Activated naive CD4-positive, alpha-beta T cell treated with anti-CD3 and anti-CD28 coated beads, Interleukin-2, amount 50 U/mL, for 24 hours (primary cell): ENCODE data around the gene ABL2.

Experiments used
- H3K27ac Mint-ChIP-seq: one replicate; pipeline ENCODE4 v1.8.0; 2021; ENCODE audit warnings: mild to moderate bottlenecking, mixed read lengths
- H3K27me3 Mint-ChIP-seq: one replicate; pipeline ENCODE4 v1.8.0; 2021; ENCODE audit warnings: mixed read lengths
- H3K36me3 Mint-ChIP-seq: one replicate; pipeline ENCODE4 v1.8.0; 2021; ENCODE audit warnings: mixed read lengths
- H3K4me1 Mint-ChIP-seq: one replicate; pipeline ENCODE4 v1.8.0; 2021; ENCODE audit warnings: mixed read lengths
- H3K4me3 Mint-ChIP-seq: one replicate; pipeline ENCODE4 v1.8.0; 2021; ENCODE audit warnings: mild to moderate bottlenecking, mixed read lengths
- H3K9me3 Mint-ChIP-seq: one replicate; pipeline ENCODE4 v1.8.0; 2021; ENCODE audit warnings: mixed read lengths

The ABL2 gene

GRCh38 chr1:179082333-179082998 lies 147.0 kb downstream of the ABL2 start:
- H3K36me3 Mint-ChIP-seq: peaks cover 2% of the 10 kb centered on the region
- no peaks in the 10 kb centered on the region for H3K9me3 Mint-ChIP-seq
- H3K27ac Mint-ChIP-seq: peak overlapping the region; percentile 97
- H3K4me3 Mint-ChIP-seq: peak overlapping the region; percentile 97
- peaks cover 28% of the 10 kb centered on the region for H3K4me1 Mint-ChIP-seq
- no peaks in the 10 kb centered on the region for H3K27me3 Mint-ChIP-seq

GRCh38 chr1:179081687-179082332 lies 147.7 kb downstream of the ABL2 start, which contains the start of gene TOR3A:
Gene TOR3A, plus strand, starts transcription at chr1:179082070. Its CDS starts 59 bp downstream, at chr1:179082129.
- H3K36me3 Mint-ChIP-seq: peaks cover 2% of the 10 kb centered on the region
- no peaks in the 10 kb centered on the region for H3K27me3 Mint-ChIP-seq
- peak within 1 kb of the TSS; percentile 97 for H3K4me3 Mint-ChIP-seq
- peak within 1 kb of the TSS; percentile 97 for H3K27ac Mint-ChIP-seq
- no peaks in the 10 kb centered on the region for H3K9me3 Mint-ChIP-seq
- H3K4me1 Mint-ChIP-seq: peaks cover 28% of the 10 kb centered on the region

GRCh38 chr1:179080866-179081686 lies 148.4 kb downstream of the ABL2 start:
- Mint-ChIP-seq H3K9me3 (no peaks in the 10 kb centered on the region), H3K4me3 (peak overlapping the region; percentile 97), H3K27ac (peak overlapping the region; percentile 48), H3K36me3 (no peaks in the 10 kb centered on the region), H3K4me1 (peaks cover 28% of the 10 kb centered on the region), H3K27me3 (no peaks in the 10 kb centered on the region)

GRCh38 chr1:179079113-179079761 lies 150.2 kb downstream of the ABL2 start:
- peak overlapping the region; percentile 24 for H3K27ac Mint-ChIP-seq

GRCh38 chr1:179077396-179077795 lies 152.1 kb downstream of the ABL2 start:
- Mint-ChIP-seq H3K9me3 (no peaks in the 10 kb centered on the region), H3K4me1 (peaks cover 17% of the 10 kb centered on the region), H3K36me3 (peaks cover 2% of the 10 kb centered on the region), H3K4me3 (no peak overlapping the region), H3K27ac (no peak overlapping the region), H3K27me3 (no peaks in the 10 kb centered on the region)

More at GRCh38 chr1:179079113-179079761, 150.2 kb downstream of the ABL2 start:
- Mint-ChIP-seq H3K36me3 (no peaks in the 10 kb centered on the region), H3K4me3 (no peak overlapping the region), H3K9me3 (no peaks in the 10 kb centered on the region), H3K4me1 (peaks cover 23% of the 10 kb centered on the region), H3K27me3 (no peaks in the 10 kb centered on the region)

GRCh38 chr1:179066471-179066870 lies 163.0 kb downstream of the ABL2 start:
- no peak overlapping the region for H3K27ac Mint-ChIP-seq
- H3K9me3 Mint-ChIP-seq: no peaks in the 10 kb centered on the region
- H3K36me3 Mint-ChIP-seq: peaks cover 5% of the 10 kb centered on the region
- no peaks in the 10 kb centered on the region for H3K27me3 Mint-ChIP-seq
- H3K4me1 Mint-ChIP-seq: no peaks in the 10 kb centered on the region
- H3K4me3 Mint-ChIP-seq: no peak overlapping the region

- Mint-ChIP-seq H3K27ac (no peak overlapping the region), H3K9me3 (no peaks in the 10 kb centered on the region), H3K27me3 (no peaks in the 10 kb centered on the region), H3K4me3 (no peak overlapping the region), H3K4me1 (no peaks in the 10 kb centered on the region), H3K36me3 (peaks cover 15% of the 10 kb centered on the region)
Measured at GRCh38 chr1:179061360-179062282, 167.9 kb downstream of the ABL2 start.

- H3K4me3 Mint-ChIP-seq: no peak overlapping the region
- H3K36me3 Mint-ChIP-seq: peaks cover 29% of the 10 kb centered on the region
- H3K27me3 Mint-ChIP-seq: no peaks in the 10 kb centered on the region
- no peaks in the 10 kb centered on the region for H3K4me1 Mint-ChIP-seq
- peaks cover 4% of the 10 kb centered on the region for H3K9me3 Mint-ChIP-seq
- peak overlapping the region; percentile 18 for H3K27ac Mint-ChIP-seq
Measured at GRCh38 chr1:179058487-179059483, 170.7 kb downstream of the ABL2 start.

GRCh38 chr1:179055937-179056336 lies 173.5 kb downstream of the ABL2 start:
- Mint-ChIP-seq H3K27ac (no peak overlapping the region), H3K9me3 (peaks cover 4% of the 10 kb centered on the region)

GRCh38 chr1:179053486-179053885 lies 176.0 kb downstream of the ABL2 start:
- Mint-ChIP-seq H3K4me1 (no peaks in the 10 kb centered on the region), H3K27ac (no peak overlapping the region), H3K4me3 (no peak overlapping the region), H3K36me3 (peaks cover 30% of the 10 kb centered on the region), H3K27me3 (no peaks in the 10 kb centered on the region), H3K9me3 (peaks cover 4% of the 10 kb centered on the region)

More at GRCh38 chr1:179055937-179056336, 173.5 kb downstream of the ABL2 start:
- peaks cover 31% of the 10 kb centered on the region for H3K36me3 Mint-ChIP-seq
- H3K4me3 Mint-ChIP-seq: no peak overlapping the region
- no peaks in the 10 kb centered on the region for H3K27me3 Mint-ChIP-seq
- H3K4me1 Mint-ChIP-seq: no peaks in the 10 kb centered on the region

- no peaks in the 10 kb centered on the region for H3K4me1 Mint-ChIP-seq
- H3K27ac Mint-ChIP-seq: no peak overlapping the region
- H3K9me3 Mint-ChIP-seq: peaks cover 4% of the 10 kb centered on the region
- H3K36me3 Mint-ChIP-seq: peaks cover 29% of the 10 kb centered on the region
- H3K27me3 Mint-ChIP-seq: no peaks in the 10 kb centered on the region
- H3K4me3 Mint-ChIP-seq: no peak overlapping the region
Measured at GRCh38 chr1:179052776-179053175, 176.7 kb downstream of the ABL2 start.
